Dendritic cell treated with granulocyte-macrophage colony-stimulating factor and Interleukin-4, amounts not matched to agents 40 ng/mL and 50 ng/mL, for 4 days (primary cell): ENCODE data around the gene MCRS1.
"Not testable (repeated sequence)": the region's sequence is repeated elsewhere in the genome, so short reads cannot be mapped to it uniquely, and the experiment has no call there.

Experiments
- H3K27ac Mint-ChIP-seq: one replicate; pipeline ENCODE4 v1.8.0; 2022; ENCODE audit warnings: mild to moderate bottlenecking, mixed read lengths
- H3K27me3 Mint-ChIP-seq: one replicate; pipeline ENCODE4 v1.8.0; 2022; ENCODE audit warnings: mild to moderate bottlenecking, mixed read lengths
- H3K36me3 Mint-ChIP-seq: one replicate; pipeline ENCODE4 v1.8.0; 2022; ENCODE audit warnings: low read depth, mixed read lengths
- H3K4me1 Mint-ChIP-seq: one replicate; pipeline ENCODE4 v1.8.0; 2022; ENCODE audit warnings: low read depth, mixed read lengths
- H3K4me3 Mint-ChIP-seq: one replicate; pipeline ENCODE4 v1.8.0; 2022; ENCODE audit warnings: mild to moderate bottlenecking, moderate library complexity, mixed read lengths
- H3K9me3 Mint-ChIP-seq: one replicate; pipeline ENCODE4 v1.8.0; 2022; ENCODE audit warnings: mixed read lengths
- intact Hi-C: fragments of 100-400 bp; cut with micrococcal nuclease; formaldehyde crosslinking; loops from one replicate; pipeline ENCODE4 v1.15.0; 2022

The MCRS1 gene

DNA sequence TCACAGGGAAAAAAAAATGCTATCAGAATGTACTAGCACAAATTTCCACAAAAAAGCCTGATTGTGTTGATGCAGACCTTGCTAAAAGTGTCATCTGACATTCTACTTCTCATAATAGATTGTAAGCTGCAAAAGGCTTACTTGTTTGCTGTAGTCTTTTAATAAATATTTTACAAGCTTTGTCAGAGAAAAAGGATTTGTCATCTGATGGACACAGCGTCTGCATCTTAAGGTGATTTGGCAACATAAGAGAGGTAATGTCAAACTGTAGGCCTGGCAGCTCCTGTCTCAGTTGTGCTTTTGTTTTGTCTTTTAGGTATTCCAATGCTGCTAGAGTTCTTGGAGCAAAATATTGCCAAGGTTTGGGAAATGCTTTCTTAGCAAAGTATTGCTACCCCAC, 55.4 kb downstream of the MCRS1 start:
- no peak overlapping the region for H3K4me3 Mint-ChIP-seq
- H3K9me3 Mint-ChIP-seq = no peaks in the 10 kb centered on the region
- H3K27ac Mint-ChIP-seq = no peak overlapping the region
- H3K4me1 Mint-ChIP-seq = peaks cover 19% of the 10 kb centered on the region
- intact Hi-C loops = loop anchor here (5.0 kb wide), 1 partner anchor 220 kb away; no protein-coding TSS in a partner anchor
- peaks cover 11% of the 10 kb centered on the region for H3K36me3 Mint-ChIP-seq
- no peaks in the 10 kb centered on the region for H3K27me3 Mint-ChIP-seq

DNA sequence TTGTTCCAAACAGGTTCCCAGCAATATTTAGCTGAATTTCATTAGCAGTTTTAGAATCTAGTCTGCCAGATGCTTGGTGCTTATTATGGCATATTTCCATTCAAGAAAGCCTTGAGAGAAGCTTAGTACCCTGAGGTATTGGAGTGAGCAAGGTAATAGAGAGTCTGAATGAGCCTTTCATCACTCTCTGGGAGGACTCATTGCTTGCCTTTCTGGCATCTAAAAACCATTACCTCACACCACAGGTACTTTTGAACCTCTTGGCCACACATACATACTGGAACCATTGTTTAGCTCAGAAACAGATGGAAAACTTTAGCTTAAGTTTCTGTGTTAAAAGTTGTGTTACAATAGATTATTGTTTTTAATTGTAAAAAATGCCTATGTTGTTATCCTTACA, 56.5 kb downstream of the MCRS1 start:
- no peak overlapping the region for H3K27ac Mint-ChIP-seq
- no peaks in the 10 kb centered on the region for H3K9me3 Mint-ChIP-seq
- peaks cover 19% of the 10 kb centered on the region for H3K4me1 Mint-ChIP-seq
- H3K36me3 Mint-ChIP-seq = peaks cover 13% of the 10 kb centered on the region
- no peak overlapping the region for H3K4me3 Mint-ChIP-seq
- intact Hi-C loops = loop anchor here (5.0 kb wide), 1 partner anchor 219 kb away; no protein-coding TSS in a partner anchor
- H3K27me3 Mint-ChIP-seq = no peaks in the 10 kb centered on the region

DNA sequence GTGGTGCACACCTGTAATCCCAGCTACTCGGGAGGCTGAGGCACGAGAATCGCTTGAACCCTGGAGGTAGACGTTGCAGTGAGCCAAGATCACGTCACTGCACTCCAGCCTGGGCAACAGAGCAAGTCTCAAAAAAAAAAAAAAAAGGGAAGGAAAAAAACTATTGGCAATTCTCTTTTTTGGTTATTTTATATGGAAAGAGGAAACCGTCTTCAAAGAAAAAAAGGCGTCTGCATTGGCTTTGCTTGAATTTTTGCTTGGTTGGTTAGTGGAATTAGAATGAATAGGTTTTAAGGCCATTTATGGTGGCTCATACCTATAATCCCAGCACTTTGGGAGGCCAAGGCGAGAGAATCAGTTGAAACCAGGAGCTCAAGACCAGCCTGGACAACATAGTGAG, 58.3 kb downstream of the MCRS1 start:
- not testable (repeated sequence) for H3K27me3 Mint-ChIP-seq, H3K4me3 Mint-ChIP-seq, H3K9me3 Mint-ChIP-seq
- peaks cover 14% of the 10 kb centered on the region for H3K36me3 Mint-ChIP-seq
- intact Hi-C loops = loop anchor here (5.0 kb wide), 1 partner anchor 217 kb away; no protein-coding TSS in a partner anchor
- H3K4me1 Mint-ChIP-seq = peaks cover 19% of the 10 kb centered on the region
- peak overlapping the region; percentile 80 for H3K27ac Mint-ChIP-seq
